ENCODE measurements around the gene CCNYL1.
"Not testable (repeated sequence)": the region's sequence is repeated elsewhere in the genome, so short reads cannot be mapped to it uniquely, and the experiment has no call there.

CCNYL1 gene

DNA sequence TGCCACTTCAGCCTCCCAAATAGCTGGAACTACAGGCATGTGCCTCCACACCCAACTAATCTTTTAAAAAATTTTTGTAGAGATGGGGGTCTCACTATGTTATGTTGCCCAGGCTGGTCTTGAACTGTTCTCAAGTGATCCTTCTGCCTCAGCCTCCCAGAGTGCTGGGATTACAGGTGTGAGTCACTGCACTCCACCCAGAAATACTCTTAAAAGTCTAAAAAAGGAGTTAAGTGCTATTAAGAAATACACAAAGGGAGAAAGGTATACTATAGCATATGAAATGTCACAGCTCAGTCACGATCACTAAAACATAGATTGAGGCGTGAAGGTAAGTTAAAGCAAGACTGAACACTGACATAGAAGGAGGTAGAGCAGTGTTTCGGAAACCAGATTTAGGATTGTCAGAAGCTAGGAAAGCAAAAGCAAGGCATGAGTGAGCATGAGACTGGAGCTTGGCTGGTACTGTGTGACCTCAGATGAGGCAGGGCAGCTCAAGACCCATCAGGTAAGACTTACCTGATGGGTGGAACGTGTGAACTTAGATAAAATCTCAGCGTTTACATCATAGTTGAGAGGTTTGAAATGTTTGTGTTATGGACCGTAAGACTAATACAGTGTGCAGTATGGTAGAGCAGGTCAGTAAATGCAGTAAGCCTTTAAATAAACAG lies 9.2 kb downstream of the CCNYL1 start:
- Mint-ChIP-seq H3K27me3 (no peaks in the 10 kb centered on the region), H3K4me3 (no peak overlapping the region), H3K4me1 (peaks cover 37% of the 10 kb centered on the region), H3K9me3 (no peaks in the 10 kb centered on the region), H3K27ac (no peak overlapping the region)
- DNase-seq (no peak), ATAC-seq (no peak)

- DNase-seq = no peak
- Mint-ChIP-seq H3K27ac (peak overlapping the region in 1 of 2 donors; percentile 31), H3K4me1 (peaks cover 57% of the 10 kb centered on the region), H3K27me3 (no peaks in the 10 kb centered on the region), H3K4me3 (no peak overlapping the region), H3K9me3 (no peaks in the 10 kb centered on the region)
- ATAC-seq = no peak
Measured at GRCh38 chr2:207722773-207723424, 11.5 kb downstream of the CCNYL1 start.

- ATAC-seq = not testable (repeated sequence)
- H3K27ac Mint-ChIP-seq = peak overlapping the region in 1 of 2 donors; percentile 31
Measured at GRCh38 chr2:207723425-207723787, 12.0 kb downstream of the CCNYL1 start.

DNA sequence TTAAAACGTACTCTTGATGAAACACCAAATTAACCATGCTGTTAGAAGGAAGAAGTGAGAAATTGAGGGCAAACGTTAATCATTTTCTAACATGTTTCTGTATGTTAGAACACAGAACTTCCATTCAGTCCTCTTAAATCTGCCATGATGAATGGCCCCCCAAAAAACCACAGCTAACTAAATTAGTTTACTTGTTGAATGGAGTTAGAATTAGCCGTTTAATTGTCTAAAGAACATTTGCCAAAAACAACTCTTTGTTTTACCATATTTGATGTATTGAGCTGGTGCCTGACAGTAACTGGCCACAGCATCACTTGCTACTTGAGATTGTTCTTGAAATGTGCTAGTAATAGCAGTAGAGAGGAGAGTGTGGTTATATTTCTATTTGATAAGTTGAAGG lies 12.7 kb downstream of the CCNYL1 start:
- DNase-seq (no peak), ATAC-seq (no peak)
- H3K27me3 Mint-ChIP-seq = no peaks in the 10 kb centered on the region
- H3K9me3 Mint-ChIP-seq = no peaks in the 10 kb centered on the region
- peaks cover 57% of the 10 kb centered on the region for H3K4me1 Mint-ChIP-seq
- H3K27ac Mint-ChIP-seq = no peak overlapping the region
- H3K4me3 Mint-ChIP-seq = no peak overlapping the region

More at GRCh38 chr2:207723425-207723787, 12.0 kb downstream of the CCNYL1 start:
- H3K4me1 Mint-ChIP-seq = peaks cover 57% of the 10 kb centered on the region
- not testable (repeated sequence) for H3K4me3 Mint-ChIP-seq, H3K27me3 Mint-ChIP-seq, DNase-seq, H3K9me3 Mint-ChIP-seq

DNA sequence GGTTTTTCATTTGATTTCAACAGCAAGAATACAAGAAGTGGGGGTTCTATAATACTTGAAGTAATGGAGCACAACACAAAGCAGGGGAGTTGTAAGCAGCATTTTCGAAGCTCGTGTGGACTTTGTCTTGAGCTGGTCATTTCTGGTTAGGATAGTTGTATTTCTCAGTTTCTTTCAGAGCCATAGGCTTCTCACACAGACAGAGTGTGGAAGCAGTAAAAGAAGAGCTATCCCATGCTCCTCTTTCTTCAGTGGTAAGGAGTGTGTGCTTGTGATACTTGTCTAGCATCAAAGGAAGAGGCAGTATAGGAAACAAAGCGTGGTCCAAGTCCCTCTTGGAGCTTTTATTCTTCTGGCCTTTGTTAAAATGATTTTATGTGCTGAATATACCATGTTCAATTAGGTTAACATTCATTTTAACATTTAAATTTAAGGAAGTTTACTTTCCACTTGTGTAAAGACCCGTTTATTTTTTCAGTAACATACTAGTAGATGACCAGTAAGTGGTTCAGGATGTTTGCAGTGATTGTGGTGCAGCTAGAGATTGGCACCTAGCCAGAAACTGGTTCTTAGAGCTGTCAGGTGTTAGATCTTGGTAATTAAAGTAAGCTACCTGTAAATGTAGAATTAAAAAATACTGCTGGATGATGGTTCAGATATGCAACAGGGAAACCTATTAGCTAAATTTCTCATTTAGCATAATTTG lies 14.6 kb downstream of the CCNYL1 start:
- Mint-ChIP-seq H3K27me3 (no peaks in the 10 kb centered on the region), H3K4me3 (no peak overlapping the region), H3K4me1 (peaks cover 50% of the 10 kb centered on the region), H3K27ac (no peak overlapping the region), H3K9me3 (no peaks in the 10 kb centered on the region)
- DNase-seq = no peak
- ATAC-seq = no peak

GRCh38 chr2:207727261-207727660 lies 15.8 kb downstream of the CCNYL1 start:
- ATAC-seq = no peak
- Mint-ChIP-seq H3K4me3 (no peak overlapping the region), H3K9me3 (no peaks in the 10 kb centered on the region), H3K4me1 (peaks cover 43% of the 10 kb centered on the region), H3K27ac (no peak overlapping the region), H3K27me3 (no peaks in the 10 kb centered on the region)
- no peak for DNase-seq

GRCh38 chr2:207729465-207729998 lies 18.1 kb downstream of the CCNYL1 start:
- Mint-ChIP-seq H3K27me3 (no peaks in the 10 kb centered on the region), H3K4me3 (no peak overlapping the region), H3K9me3 (no peaks in the 10 kb centered on the region), H3K4me1 (peaks cover 24% of the 10 kb centered on the region), H3K27ac (peak overlapping the region in 1 of 2 donors; percentile 32)
- ATAC-seq (no peak), DNase-seq (no peak)

DNA sequence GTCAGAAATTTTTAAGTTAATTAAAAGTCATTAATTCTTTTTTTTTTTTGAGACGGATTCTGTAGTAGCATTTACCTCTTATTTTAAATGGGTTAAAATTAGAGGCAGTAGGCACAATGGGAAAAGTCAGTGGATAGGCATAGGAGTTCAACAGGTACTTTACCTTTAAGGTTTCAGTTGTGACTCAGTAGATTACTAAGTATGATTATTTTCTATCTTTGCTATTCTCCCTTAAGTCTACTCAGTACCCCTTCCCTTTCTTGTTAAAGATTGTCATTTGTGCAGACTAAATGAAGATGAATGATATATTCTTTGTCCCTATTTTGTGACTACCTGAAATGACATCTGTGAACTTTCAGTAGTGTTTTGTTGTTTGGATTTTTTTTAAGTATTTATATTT lies 19.7 kb downstream of the CCNYL1 start:
- Mint-ChIP-seq H3K4me1 (peaks cover 15% of the 10 kb centered on the region), H3K4me3 (no peak overlapping the region), H3K27ac (no peak overlapping the region), H3K27me3 (no peaks in the 10 kb centered on the region), H3K9me3 (no peaks in the 10 kb centered on the region)
- DNase-seq (no peak), ATAC-seq (no peak)

DNA sequence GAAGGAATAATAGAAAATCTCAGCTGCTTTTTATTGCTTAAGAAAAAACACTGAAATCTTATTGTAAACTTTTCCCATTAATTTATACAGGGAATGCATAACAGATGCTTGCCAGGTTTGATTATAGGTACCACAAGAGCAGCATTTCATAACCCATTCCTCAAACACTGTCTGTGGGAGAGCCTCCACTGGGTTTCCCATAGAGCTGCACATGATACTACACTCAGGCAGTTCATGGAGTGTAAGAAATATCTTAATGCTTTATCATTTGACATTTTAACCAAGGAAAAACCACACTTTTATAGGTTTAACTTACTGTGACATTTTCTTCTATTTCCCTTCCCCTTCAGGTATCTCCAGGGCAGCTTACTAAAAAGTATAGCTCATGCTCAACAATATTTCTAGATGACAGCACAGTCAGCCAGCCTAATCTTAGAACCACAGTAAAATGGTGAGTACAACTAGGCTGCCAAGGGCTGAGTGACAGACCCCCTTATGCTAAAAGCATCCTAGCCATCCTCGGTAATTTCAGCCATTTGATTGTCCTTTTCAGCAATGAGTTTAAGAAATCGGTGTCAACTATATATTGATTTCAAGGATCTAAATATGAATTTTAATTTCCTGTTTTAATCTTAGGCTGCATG lies 22.3 kb downstream of the CCNYL1 start:
- DNase-seq (no peak), ATAC-seq (no peak)
- Mint-ChIP-seq H3K4me1 (no peaks in the 10 kb centered on the region), H3K9me3 (no peaks in the 10 kb centered on the region), H3K27me3 (no peaks in the 10 kb centered on the region), H3K27ac (no peak overlapping the region), H3K4me3 (no peak overlapping the region)

DNA sequence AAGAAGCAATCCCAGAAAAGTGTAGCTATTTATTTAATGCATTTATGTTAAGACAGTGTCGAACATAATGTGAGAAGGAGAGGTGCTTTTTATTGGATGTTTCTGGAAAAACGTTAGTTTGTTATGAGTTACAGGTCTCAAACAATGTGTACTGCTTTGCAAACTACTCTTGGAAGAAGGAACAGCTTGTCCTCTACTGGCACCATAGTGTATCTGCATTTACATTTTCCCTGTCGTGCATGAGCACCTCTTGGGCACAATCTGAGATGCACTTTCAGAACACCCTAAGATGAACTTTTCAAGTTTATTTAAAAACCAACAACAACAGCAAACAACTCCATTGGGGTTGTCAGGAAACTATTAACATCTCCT lies 22.8 kb downstream of the CCNYL1 start:
- DNase-seq (no peak), ATAC-seq (no peak)
- H3K27ac Mint-ChIP-seq = no peak overlapping the region
- no peak overlapping the region for H3K4me3 Mint-ChIP-seq
- H3K27me3 Mint-ChIP-seq = no peaks in the 10 kb centered on the region
- no peaks in the 10 kb centered on the region for H3K9me3 Mint-ChIP-seq
- H3K4me1 Mint-ChIP-seq = no peaks in the 10 kb centered on the region

- ATAC-seq = no peak
- Mint-ChIP-seq H3K27ac (no peak overlapping the region), H3K27me3 (no peaks in the 10 kb centered on the region)
Measured at GRCh38 chr2:207734636-207735512, 23.4 kb downstream of the CCNYL1 start.

GRCh38 chr2:207735513-207735859 lies 24.0 kb downstream of the CCNYL1 start:
- H3K27me3 Mint-ChIP-seq, DNase-seq, H3K9me3 Mint-ChIP-seq, H3K27ac Mint-ChIP-seq, H3K4me3 Mint-ChIP-seq, ATAC-seq, H3K4me1 Mint-ChIP-seq: not testable (repeated sequence)

More at GRCh38 chr2:207734636-207735512, 23.4 kb downstream of the CCNYL1 start:
- Mint-ChIP-seq H3K9me3 (no peaks in the 10 kb centered on the region), H3K4me1 (no peaks in the 10 kb centered on the region), H3K4me3 (no peak overlapping the region)
- no peak for DNase-seq

GRCh38 chr2:207743514-207743913 lies 32.1 kb downstream of the CCNYL1 start:
- Mint-ChIP-seq H3K4me3 (no peak overlapping the region), H3K9me3 (no peaks in the 10 kb centered on the region), H3K27ac (no peak overlapping the region), H3K4me1 (no peaks in the 10 kb centered on the region), H3K27me3 (no peaks in the 10 kb centered on the region)
- DNase-seq (no peak), ATAC-seq (no peak)

GRCh38 chr2:207744050-207744449 lies 32.6 kb downstream of the CCNYL1 start:
- no peak overlapping the region for H3K27ac Mint-ChIP-seq
- H3K27me3 Mint-ChIP-seq = no peaks in the 10 kb centered on the region
- DNase-seq (no peak), ATAC-seq (no peak)
- H3K9me3 Mint-ChIP-seq = no peaks in the 10 kb centered on the region
- no peak overlapping the region for H3K4me3 Mint-ChIP-seq
- no peaks in the 10 kb centered on the region for H3K4me1 Mint-ChIP-seq

GRCh38 chr2:207744451-207744850 lies 33.0 kb downstream of the CCNYL1 start:
- Mint-ChIP-seq H3K27me3 (no peaks in the 10 kb centered on the region), H3K4me1 (no peaks in the 10 kb centered on the region), H3K27ac (no peak overlapping the region), H3K4me3 (no peak overlapping the region), H3K9me3 (no peaks in the 10 kb centered on the region)
- no peak for ATAC-seq
- no peak for DNase-seq
